ENCODE results near the gene MME. TPM values are rescaled to one million over a fixed set of nuclear protein-coding genes. Genes with fewer than 3 reads are reported as not detected.
"Not testable (repeated sequence)": the region's sequence is repeated elsewhere in the genome, so short reads cannot be mapped to it uniquely, and the experiment has no call there.

Gene MME
- total RNA-seq, 1 donor = 102 TPM

DNA sequence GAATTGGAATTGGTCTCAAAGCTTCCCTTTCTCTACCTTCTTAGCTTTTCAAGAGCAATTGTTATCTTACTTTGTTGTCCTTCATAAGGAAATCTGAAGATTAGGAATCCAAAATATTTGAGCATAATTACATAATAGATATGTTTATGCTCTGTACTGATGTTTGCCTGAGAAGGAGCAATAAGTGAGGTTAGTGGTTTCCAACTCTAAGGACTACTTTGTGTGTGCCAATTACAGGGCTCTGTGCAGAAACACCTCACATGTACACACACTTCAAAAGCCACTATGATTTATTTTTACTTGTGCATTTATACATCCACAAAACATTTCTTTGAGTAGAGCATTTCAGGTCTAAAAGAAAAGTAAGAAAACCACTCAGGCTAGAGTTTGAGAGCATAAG, 49.9 kb downstream of the MME start:
- Histone ChIP-seq H3K36me3 (ENCODE audit: insufficient read depth, low read length) (no peaks in the 10 kb centered on the region), H3K27me3 (ENCODE audit: insufficient read depth, low read length) (no peaks in the 10 kb centered on the region), H3K4me2 (ENCODE audit: insufficient read depth, low read length) (no peak overlapping the region), H3K4me1 (ENCODE audit: insufficient read depth, low read length) (peaks cover 5% of the 10 kb centered on the region), H4K20me1 (ENCODE audit: insufficient read depth, low read length) (no peaks in the 10 kb centered on the region), H3K27ac (ENCODE audit: low read depth, low read length) (no peak overlapping the region), H3K4me3 (ENCODE audit: insufficient read depth, low read length) (no peak overlapping the region), H3K79me2 (ENCODE audit: insufficient read depth, low read length) (no peaks in the 10 kb centered on the region), H3K9me3 (ENCODE audit: low read depth, low read length) (no peaks in the 10 kb centered on the region), H2AFZ (ENCODE audit: low read length) (peak overlapping the region; percentile 18)
- no peak for TF ChIP-seq CTCF (IDR thresholded peaks at IDR 0.05; ENCODE audit: extremely low read depth, low read depth, low read length)
- no peak for DNase-seq (ENCODE audit: insufficient read length, low spot score, missing footprints)

- no peaks in the 10 kb centered on the region for H3K27me3 ChIP-seq (ENCODE audit: insufficient read depth, low read length)
- no peak overlapping the region for H3K4me3 ChIP-seq (ENCODE audit: insufficient read depth, low read length)
- no peaks in the 10 kb centered on the region for H3K36me3 ChIP-seq (ENCODE audit: insufficient read depth, low read length)
- H3K27ac ChIP-seq (ENCODE audit: low read depth, low read length) = peak overlapping the region; percentile 34
- no peaks in the 10 kb centered on the region for H3K9me3 ChIP-seq (ENCODE audit: low read depth, low read length)
- H3K4me1 ChIP-seq (ENCODE audit: insufficient read depth, low read length) = peaks cover 5% of the 10 kb centered on the region
- no peaks in the 10 kb centered on the region for H3K79me2 ChIP-seq (ENCODE audit: insufficient read depth, low read length)
- H2AFZ ChIP-seq (ENCODE audit: low read length) = peak overlapping the region; percentile 17
- no peak for TF ChIP-seq CTCF (IDR thresholded peaks at IDR 0.05; ENCODE audit: extremely low read depth, low read depth, low read length)
- H3K4me2 ChIP-seq (ENCODE audit: insufficient read depth, low read length) = no peak overlapping the region
- DNase-seq (ENCODE audit: insufficient read length, low spot score, missing footprints) = peak; percentile 90
- H4K20me1 ChIP-seq (ENCODE audit: insufficient read depth, low read length) = no peaks in the 10 kb centered on the region
Measured at GRCh38 chr3:155131104-155131503, 51.0 kb downstream of the MME start.

DNA sequence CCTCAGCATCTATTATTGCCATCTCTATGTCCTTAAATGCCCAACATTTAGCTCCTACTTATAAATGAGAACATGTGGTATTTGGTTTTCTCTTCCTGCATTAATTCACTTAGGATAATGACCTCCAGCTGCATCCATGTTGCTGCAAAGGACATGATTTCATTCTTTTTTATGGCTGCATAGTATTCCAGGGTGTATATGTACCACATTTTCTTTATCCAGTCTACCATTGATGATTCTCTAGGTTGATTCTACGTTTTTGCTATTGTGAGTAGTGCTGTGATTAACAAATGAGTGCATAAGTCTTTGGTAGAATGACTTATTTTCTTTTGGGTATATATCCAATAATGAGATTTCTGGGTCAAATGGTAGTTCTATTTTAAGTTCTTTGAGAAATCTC, 54.2 kb downstream of the MME start:
- H3K27ac ChIP-seq (ENCODE audit: low read depth, low read length); H3K4me3 ChIP-seq (ENCODE audit: insufficient read depth, low read length); H3K79me2 ChIP-seq (ENCODE audit: insufficient read depth, low read length); H3K36me3 ChIP-seq (ENCODE audit: insufficient read depth, low read length); H3K27me3 ChIP-seq (ENCODE audit: insufficient read depth, low read length); H3K4me1 ChIP-seq (ENCODE audit: insufficient read depth, low read length); H4K20me1 ChIP-seq (ENCODE audit: insufficient read depth, low read length); H2AFZ ChIP-seq (ENCODE audit: low read length); DNase-seq (ENCODE audit: insufficient read length, low spot score, missing footprints); H3K4me2 ChIP-seq (ENCODE audit: insufficient read depth, low read length); H3K9me3 ChIP-seq (ENCODE audit: low read depth, low read length): not testable (repeated sequence)

- H3K79me2 ChIP-seq (ENCODE audit: insufficient read depth, low read length) = no peaks in the 10 kb centered on the region
- DNase-seq (ENCODE audit: insufficient read length, low spot score, missing footprints) = no peak
Measured at GRCh38 chr3:155135003-155135402, 54.9 kb downstream of the MME start.

More at GRCh38 chr3:155135003-155135402, 54.9 kb downstream of the MME start:
- H3K27ac ChIP-seq (ENCODE audit: low read depth, low read length) = no peak overlapping the region
- H3K4me1 ChIP-seq (ENCODE audit: insufficient read depth, low read length) = peaks cover 5% of the 10 kb centered on the region
- H3K4me2 ChIP-seq (ENCODE audit: insufficient read depth, low read length) = no peak overlapping the region
- no peak overlapping the region for H3K4me3 ChIP-seq (ENCODE audit: insufficient read depth, low read length)
- no peak for TF ChIP-seq CTCF (IDR thresholded peaks at IDR 0.05; ENCODE audit: extremely low read depth, low read depth, low read length)
- H3K36me3 ChIP-seq (ENCODE audit: insufficient read depth, low read length) = no peaks in the 10 kb centered on the region
- H3K27me3 ChIP-seq (ENCODE audit: insufficient read depth, low read length) = no peaks in the 10 kb centered on the region
- H4K20me1 ChIP-seq (ENCODE audit: insufficient read depth, low read length) = no peaks in the 10 kb centered on the region
- H2AFZ ChIP-seq (ENCODE audit: low read length) = no peak overlapping the region
- no peaks in the 10 kb centered on the region for H3K9me3 ChIP-seq (ENCODE audit: low read depth, low read length)
